DOHH2 (cell line): Measurements from ENCODE around the gene HOXB6.
A peak's percentile ranks its signal among the peaks of the same experiment; 100 is the strongest.

Source experiments
- H3F3A ChIP-seq: fragments of 200-600 bp; sonication (generic), shearing (Covaris generic); 2 replicates; pipeline ENCODE4 v1.6.0; 2016; ENCODE audit warnings: antibody characterized with exemption, mild to moderate bottlenecking; ENCODE audit not compliant: control insufficient read depth, insufficient read depth
- H3K27ac ChIP-seq: fragments of 200-600 bp; sonication (generic); 2 replicates; pipeline ENCODE4 v1.5.1; 2014; ENCODE audit warnings: low read depth, mild to moderate bottlenecking, low read length, moderate library complexity
- H3K27me3 ChIP-seq: fragments of 200-600 bp; sonication (generic); 2 replicates; pipeline ENCODE4 v1.6.1; 2014; ENCODE audit warnings: mild to moderate bottlenecking, low read length, mixed read lengths; ENCODE audit not compliant: control insufficient read depth
- H3K36me3 ChIP-seq: fragments of 200-600 bp; sonication (generic); 2 replicates; pipeline ENCODE4 v1.6.1; 2014; ENCODE audit warnings: mild to moderate bottlenecking, low read length, moderate library complexity, mixed read lengths; ENCODE audit not compliant: control insufficient read depth
- H3K4me1 ChIP-seq: fragments of 200-600 bp; sonication (generic); 2 replicates; pipeline ENCODE4 v1.6.1; 2014; ENCODE audit warnings: mild to moderate bottlenecking, low read length, mixed read lengths; ENCODE audit not compliant: control insufficient read depth
- H3K4me2 ChIP-seq: fragments of 200-600 bp; sonication (generic); 2 replicates; pipeline ENCODE4 v1.6.0; 2014; ENCODE audit warnings: mild to moderate bottlenecking, low read length, moderate library complexity
- H3K4me3 ChIP-seq: fragments of 200-600 bp; sonication (generic); 2 replicates; pipeline ENCODE4 v1.5.1; 2014; ENCODE audit warnings: mild to moderate bottlenecking, low read length, mixed read lengths
- H3K79me2 ChIP-seq: fragments of 200-600 bp; sonication (generic); 2 replicates; pipeline ENCODE4 v1.6.1; 2014; ENCODE audit warnings: mild to moderate bottlenecking, low read length, mixed read lengths; ENCODE audit not compliant: control insufficient read depth
- H3K9me2 ChIP-seq: fragments of 200-600 bp; sonication (generic); replicated peaks from 2 replicates; pipeline ENCODE4 v1.6.1; 2014; ENCODE audit warnings: mild to moderate bottlenecking, low read length, mixed read lengths; ENCODE audit not compliant: control insufficient read depth
- H3K9me3 ChIP-seq: fragments of 200-600 bp; sonication (generic); 2 replicates; pipeline ENCODE4 v1.6.1; 2014; ENCODE audit warnings: antibody characterized with exemption, low read length, mixed read lengths; ENCODE audit not compliant: control insufficient read depth, insufficient read depth
- H4K20me1 ChIP-seq: fragments of 200-600 bp; sonication (generic); 2 replicates; pipeline ENCODE4 v1.6.0; 2014; ENCODE audit warnings: low read depth, mild to moderate bottlenecking, antibody characterized with exemption, low read length, moderate library complexity; ENCODE audit not compliant: control insufficient read depth, insufficient read depth
- CTCF ChIP-seq: fragments of 200-600 bp; sonication (generic); IDR thresholded peaks from one replicate; pipeline ENCODE4 v1.5.1; 2014; ENCODE audit warnings: antibody characterized with exemption, mild to moderate bottlenecking, low read depth, low read length; ENCODE audit not compliant: poor library complexity, severe bottlenecking
- EZH2phosphoT487 ChIP-seq: fragments of 200-600 bp; sonication (generic); IDR thresholded peaks from 2 replicates; pipeline ENCODE4 v1.6.1; 2017; ENCODE audit warnings: borderline replicate concordance, mild to moderate bottlenecking, antibody characterized with exemption, low read length, moderate library complexity, mixed read lengths

The HOXB6 gene

DNA sequence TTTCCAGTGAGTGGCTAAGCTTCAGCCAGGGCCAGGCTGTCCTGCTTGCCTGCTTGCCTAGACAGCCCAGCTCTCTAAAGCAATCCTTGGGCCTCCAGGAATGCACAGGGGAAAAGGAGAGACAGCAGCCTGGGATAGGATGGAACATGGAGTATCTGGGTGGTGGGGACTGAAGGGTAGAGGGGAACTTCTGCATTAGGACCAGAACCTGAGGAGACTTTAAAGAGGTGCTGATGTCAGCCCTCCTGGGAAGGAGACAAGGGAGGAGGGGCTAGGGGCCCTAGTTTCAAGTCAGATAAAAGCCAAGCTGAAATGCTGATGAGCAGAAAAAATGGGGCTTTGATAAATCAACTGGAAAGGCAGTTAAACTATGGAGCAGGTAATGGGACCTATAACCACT, 4.2 kb upstream of the HOXB6 start:
- Histone ChIP-seq H3K4me2 (peak overlapping the region; percentile 82), H4K20me1 (no peaks in the 10 kb centered on the region), H3K4me3 (no peak overlapping the region; the same call in 1 of the 2 replicates), H3K9me2 (no peaks in the 10 kb centered on the region), H3K4me1 (peaks cover 24% of the 10 kb centered on the region), H3K36me3 (no peaks in the 10 kb centered on the region), H3K79me2 (no peaks in the 10 kb centered on the region), H3K27ac (no peak overlapping the region), H3K27me3 (peaks cover 25% of the 10 kb centered on the region), H3K9me3 (no peaks in the 10 kb centered on the region), H3F3A (no peaks in the 10 kb centered on the region)
- no peak for TF ChIP-seq CTCF
- TF ChIP-seq EZH2phosphoT487 = no peak

DNA sequence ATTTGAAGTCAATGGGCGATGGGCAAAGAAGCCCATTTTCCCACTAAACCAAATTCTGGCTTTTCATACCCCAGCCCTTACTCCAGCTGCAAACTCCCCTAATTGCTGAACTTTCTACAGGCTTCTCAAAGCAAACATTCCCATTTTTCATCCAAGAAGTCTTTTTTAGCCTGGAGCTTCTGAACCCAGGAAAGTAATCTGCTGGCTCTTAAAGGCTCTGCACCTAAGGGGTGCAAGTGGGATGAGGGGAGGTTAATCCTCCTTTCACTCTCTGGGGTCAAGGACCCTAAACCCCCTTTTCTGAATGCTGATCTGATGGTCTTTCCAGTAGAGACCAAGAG, 3.7 kb upstream of the HOXB6 start:
- no peak overlapping the region for H3K4me2 ChIP-seq
- no peak for TF ChIP-seq CTCF
- H3K4me1 ChIP-seq = peaks cover 24% of the 10 kb centered on the region
- H4K20me1 ChIP-seq = no peaks in the 10 kb centered on the region
- H3K36me3 ChIP-seq = no peaks in the 10 kb centered on the region
- H3K27ac ChIP-seq = no peak overlapping the region
- peaks cover 25% of the 10 kb centered on the region for H3K27me3 ChIP-seq
- no peaks in the 10 kb centered on the region for H3K9me3 ChIP-seq
- H3K4me3 ChIP-seq = no peak overlapping the region
- H3K9me2 ChIP-seq = no peaks in the 10 kb centered on the region
- H3F3A ChIP-seq = no peaks in the 10 kb centered on the region
- H3K79me2 ChIP-seq = no peaks in the 10 kb centered on the region

GRCh38 chr17:48606892-48607614, 2.3 kb upstream of the HOXB6 start:
- no peak for TF ChIP-seq EZH2phosphoT487
- TF ChIP-seq CTCF = no peak
- Histone ChIP-seq H3K79me2 (no peaks in the 10 kb centered on the region), H3K4me3 (no peak overlapping the region), H3K4me2 (no peak overlapping the region), H3K27me3 (peaks cover 24% of the 10 kb centered on the region), H3K4me1 (peaks cover 16% of the 10 kb centered on the region), H3F3A (no peaks in the 10 kb centered on the region), H3K36me3 (no peaks in the 10 kb centered on the region), H3K27ac (no peak overlapping the region), H4K20me1 (no peaks in the 10 kb centered on the region), H3K9me3 (no peaks in the 10 kb centered on the region), H3K9me2 (no peaks in the 10 kb centered on the region)
